Naive thymus-derived CD4-positive, alpha-beta T cell (primary cell): Measurements from ENCODE around the gene FKBP9. TPM values are rescaled to one million over a fixed set of nuclear protein-coding genes. Genes with fewer than 3 reads are reported as not detected.

ENCODE experiments used
- ATAC-seq: fragments of 150-1000 bp; cut with Tn5 transposase; 2 replicates; pipeline ENCODE4 v1.10.0; 2021; ENCODE audit warnings: mild to moderate bottlenecking, moderate library complexity
- CTCF ChIA-PET: fragments of 350-600 bp; sonication (Branson Sonifier 250); formaldehyde crosslinking; loops from one replicate; lab custom pipeline; 2021; ENCODE audit warnings: antibody characterized with exemption; lab: Charles Lee
- POLR2A ChIA-PET: fragments of 350-600 bp; sonication (Branson Sonifier 250); formaldehyde crosslinking; loops from one replicate; lab custom pipeline; 2021; ENCODE audit warnings: antibody characterized with exemption, inconsistent platforms; lab: Charles Lee
- DNase-seq, 9 donors: peaks; one replicate each; pipeline versions ENCODE4 v3.0.0 to v3.0.0-alpha.2; 2020 to 2022; ENCODE audit warnings: mixed read lengths in 1 of 9
- H3K27ac ChIP-seq: one replicate; pipeline ENCODE4 v1.7.0; 2013; ENCODE audit warnings: mild to moderate bottlenecking, low read depth, low read length, moderate library complexity
- H3K27me3 ChIP-seq, 2 donors: one replicate each; pipeline ENCODE4 v1.7.0; 2013; ENCODE audit warnings: low read length in 2 of 2, mild to moderate bottlenecking in 2 of 2, moderate library complexity in 2 of 2; ENCODE audit not compliant: control insufficient read depth in 2 of 2, insufficient read depth in 2 of 2
- H3K36me3 ChIP-seq, 3 experiments: 1 replicate in 2 of 3; 2 replicates in 1 of 3; pipeline ENCODE4 v1.7.0; 2013; ENCODE audit warnings: low read length in 3 of 3, mild to moderate bottlenecking in 3 of 3, moderate library complexity in 1 of 3; ENCODE audit not compliant: insufficient read depth in 3 of 3, control insufficient read depth in 2 of 3
- H3K4me1 ChIP-seq, 2 donors: one replicate each; pipeline ENCODE4 v1.7.0; 2013; ENCODE audit warnings: low read length in 2 of 2, mild to moderate bottlenecking in 2 of 2, moderate library complexity in 1 of 2; ENCODE audit not compliant: control insufficient read depth in 2 of 2, insufficient read depth in 2 of 2
- H3K4me3 ChIP-seq: 2 replicates; pipeline ENCODE4 v1.7.0; 2013; ENCODE audit warnings: mild to moderate bottlenecking, low read length
- H3K9me3 ChIP-seq, 3 experiments: 1 replicate in 2 of 3; 2 replicates in 1 of 3; pipeline ENCODE4 v1.7.0; 2013; ENCODE audit warnings: low read length in 3 of 3; ENCODE audit not compliant: control insufficient read depth in 2 of 3
- H3K27ac Mint-ChIP-seq, 9 donors: one replicate each; pipeline ENCODE4 v1.8.0; 2020 to 2022; ENCODE audit warnings: mixed read lengths in 9 of 9, mild to moderate bottlenecking in 8 of 9, moderate library complexity in 5 of 9, inconsistent platforms in 2 of 9
- H3K27me3 Mint-ChIP-seq, 5 donors: one replicate each; pipeline ENCODE4 v1.8.0; 2021 to 2022; ENCODE audit warnings: mixed read lengths in 5 of 5, mild to moderate bottlenecking in 1 of 5
- H3K36me3 Mint-ChIP-seq, 5 donors: one replicate each; pipeline ENCODE4 v1.8.0; 2020 to 2022; ENCODE audit warnings: mixed read lengths in 5 of 5, mild to moderate bottlenecking in 3 of 5, inconsistent platforms in 1 of 5
- H3K4me1 Mint-ChIP-seq, 7 donors: one replicate each; pipeline ENCODE4 v1.8.0; 2020 to 2022; ENCODE audit warnings: mixed read lengths in 7 of 7, mild to moderate bottlenecking in 3 of 7, inconsistent platforms in 1 of 7
- H3K4me3 Mint-ChIP-seq, 10 donors: one replicate each; pipeline ENCODE4 v1.8.0; 2020 to 2022; ENCODE audit warnings: mild to moderate bottlenecking in 10 of 10, mixed read lengths in 10 of 10, moderate library complexity in 6 of 10, inconsistent platforms in 2 of 10
- H3K9me3 Mint-ChIP-seq, 11 donors: one replicate each; pipeline ENCODE4 v1.8.0; 2020 to 2022; ENCODE audit warnings: mixed read lengths in 11 of 11, mild to moderate bottlenecking in 4 of 11, inconsistent platforms in 1 of 11, moderate library complexity in 1 of 11
- intact Hi-C, 2 donors: fragments of 100-400 bp; cut with micrococcal nuclease; formaldehyde crosslinking; loops; one replicate each; pipeline ENCODE4 v1.15.1; 2023
- polyA plus RNA-seq, 2 donors: library from polyadenylated mRNA; unstranded; fragments of 300-500 nt; fragmentation: Illumina TruSeq; gene quantifications; one replicate each; pipeline ENCODE4 v1.2.3, GENCODE V29; 2021
- total RNA-seq, 6 experiments: library from RNA in 5 of 6; stranded (reverse) in 5 of 6; gene quantifications; 1 replicate in 5 of 6; 2 replicates in 1 of 6; pipeline ENCODE4 v1.2.3 and lab custom pipeline; 2021 to 2026

Gene FKBP9
- total and polyA plus RNA-seq, 7 experiments from 2014 or later, result 0.22 to 3.4 (median 0.64) TPM; not detected in 1

DNA sequence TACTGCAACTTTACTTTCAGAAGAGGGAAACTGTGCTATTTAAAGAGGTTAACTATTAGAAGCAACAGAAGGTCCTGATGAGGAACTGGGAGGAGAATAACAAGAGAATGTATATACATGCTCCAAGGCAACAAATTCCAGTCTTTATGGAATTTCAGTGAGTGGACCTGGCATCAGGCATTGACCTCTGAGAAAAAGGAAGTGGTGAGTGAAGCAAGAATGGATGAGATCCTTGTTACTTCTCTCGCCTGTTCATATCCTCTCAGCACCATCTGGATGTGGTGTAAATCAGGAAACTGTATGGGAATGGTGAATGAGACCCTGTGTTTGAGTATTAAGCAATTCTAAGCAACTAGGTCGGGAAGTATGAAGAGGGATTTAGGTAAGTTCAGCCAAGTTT, 35.3 kb upstream of the FKBP9 start:
- CTCF ChIA-PET, result no interaction called here
- ATAC-seq, result no peak
- no peaks in the 10 kb centered on the region for H3K9me3 Mint-ChIP-seq

DNA sequence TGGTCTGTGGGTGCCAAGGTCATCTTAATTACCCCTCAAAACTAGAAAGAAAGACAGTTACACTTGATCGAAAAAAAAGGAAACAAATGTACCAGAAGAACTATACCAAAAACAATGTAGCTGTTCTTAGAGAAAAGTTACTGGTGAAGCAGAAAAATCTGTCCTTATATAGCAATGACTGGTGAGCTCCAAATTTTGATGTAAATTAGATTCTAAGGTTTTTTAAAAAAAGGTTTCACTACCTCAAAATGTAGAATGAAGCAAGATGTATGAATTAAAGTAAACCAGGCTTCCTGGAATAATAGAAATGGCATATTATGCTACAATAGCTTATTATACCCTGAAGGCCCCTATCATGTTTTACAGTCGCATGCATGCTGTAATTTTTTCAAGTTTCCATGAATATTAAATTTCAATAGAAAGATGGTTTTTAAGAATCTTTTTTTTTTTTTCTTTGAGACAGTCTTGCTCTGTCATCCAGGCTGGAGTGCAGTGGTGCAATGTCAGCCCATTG, 28.4 kb upstream of the FKBP9 start:
- no peak overlapping the region for H3K27ac ChIP-seq
- no peak for ATAC-seq
- H3K4me1 Mint-ChIP-seq, result peaks cover 0 to 4% (median 0%) of the 10 kb centered on the region in 7 donors

More for the DNA sequence above, 35.3 kb upstream of the FKBP9 start:
- intact Hi-C loops, result no loop called here
- no peak for DNase-seq
- peaks cover 0 to 23% (median 11%) of the 10 kb centered on the region in 5 donors for H3K36me3 Mint-ChIP-seq
- H3K4me1 ChIP-seq, result no peaks in the 10 kb centered on the region
- no peak overlapping the region for H3K4me3 ChIP-seq
- H3K27ac ChIP-seq, result no peak overlapping the region
- no peaks in the 10 kb centered on the region for H3K27me3 Mint-ChIP-seq
- no peaks in the 10 kb centered on the region for H3K36me3 ChIP-seq
- no peaks in the 10 kb centered on the region for H3K9me3 ChIP-seq
- no peak overlapping the region for H3K4me3 Mint-ChIP-seq
- no peaks in the 10 kb centered on the region for H3K27me3 ChIP-seq
- POLR2A ChIA-PET, result no interaction called here
- H3K4me1 Mint-ChIP-seq, result peaks cover 0 to 4% (median 2%) of the 10 kb centered on the region in 7 donors
- H3K27ac Mint-ChIP-seq, result no peak overlapping the region

DNA sequence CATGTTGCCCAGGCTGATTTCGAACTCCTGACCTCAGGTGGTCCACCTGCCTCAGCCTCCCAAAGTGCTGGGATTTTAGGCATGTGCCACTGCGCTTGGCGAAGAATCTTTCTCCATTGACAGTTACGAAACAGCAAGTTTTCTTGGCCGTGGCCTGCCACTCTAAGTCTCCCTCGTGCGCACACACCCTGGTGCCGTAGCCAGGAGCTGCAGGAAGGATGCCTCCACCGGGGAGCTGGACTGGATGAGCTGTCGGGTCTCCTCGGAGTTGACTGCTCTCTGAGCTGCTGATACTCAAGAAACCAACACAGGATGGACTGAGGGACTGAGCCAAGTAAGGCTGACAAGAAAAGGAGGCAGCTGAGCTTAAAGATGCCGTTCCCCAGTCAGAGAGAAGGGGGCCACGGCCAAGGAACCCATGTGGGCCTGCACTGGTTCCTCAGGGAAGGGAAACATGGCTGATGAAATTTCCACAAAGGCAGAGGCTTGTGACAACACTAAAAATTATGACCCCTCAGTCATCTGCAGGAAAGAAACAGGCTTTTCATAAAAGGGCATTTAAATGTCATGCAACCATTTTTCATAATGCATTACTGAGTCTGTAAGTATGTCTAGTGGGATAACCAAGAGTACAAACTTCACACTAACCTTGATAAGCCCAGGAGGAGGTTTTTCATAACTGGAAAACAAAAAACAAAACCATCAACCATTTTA, 27.7 kb upstream of the FKBP9 start:
- ChIA-PET POLR2A (interaction anchor here (0.7 kb wide), 1 partner anchor 85 kb away, joined by 3 read pairs; no protein-coding TSS in a partner anchor), CTCF (interaction anchor here (0.7 to 1.0 kb wide), 4 partner anchors 10 to 83 kb away, joined by 3 to 5 read pairs (median 3); no protein-coding TSS in a partner anchor)
- H3K9me3 Mint-ChIP-seq, result no peaks in the 10 kb centered on the region
- intact Hi-C loops, result no loop called here
- H3K4me3 ChIP-seq, result no peak overlapping the region
- H3K36me3 ChIP-seq, result no peaks in the 10 kb centered on the region
- DNase-seq, result no peak
- no peaks in the 10 kb centered on the region for H3K27me3 ChIP-seq
- no peak for ATAC-seq
- no peak overlapping the region for H3K27ac ChIP-seq
- no peaks in the 10 kb centered on the region for H3K4me1 ChIP-seq
- H3K36me3 Mint-ChIP-seq, result peaks cover 0 to 25% (median 9%) of the 10 kb centered on the region in 5 donors
- H3K4me3 Mint-ChIP-seq, result no peak overlapping the region
- no peaks in the 10 kb centered on the region for H3K9me3 ChIP-seq
- H3K27me3 Mint-ChIP-seq, result no peaks in the 10 kb centered on the region
- H3K27ac Mint-ChIP-seq, result peak overlapping the region in 1 of 9 donors; percentile 36
- peaks cover 0 to 4% (median 0%) of the 10 kb centered on the region in 7 donors for H3K4me1 Mint-ChIP-seq

More for the DNA sequence above, 28.4 kb upstream of the FKBP9 start:
- no peaks in the 10 kb centered on the region for H3K4me1 ChIP-seq
- Mint-ChIP-seq H3K9me3 (no peaks in the 10 kb centered on the region), H3K4me3 (no peak overlapping the region), H3K27me3 (no peaks in the 10 kb centered on the region), H3K27ac (no peak overlapping the region), H3K36me3 (peaks cover 0 to 27% (median 10%) of the 10 kb centered on the region in 5 donors)
- intact Hi-C loops, result no loop called here
- ChIA-PET POLR2A (interaction anchor here (0.6 to 0.8 kb wide), 3 partner anchors 23 to 84 kb away, joined by 3 read pairs; no protein-coding TSS in a partner anchor), CTCF (interaction anchor here (0.7 to 1.0 kb wide), 4 partner anchors 11 to 193 kb away, joined by 3 to 5 read pairs (median 3); no protein-coding TSS in a partner anchor)
- H3K9me3 ChIP-seq, result no peaks in the 10 kb centered on the region
- H3K27me3 ChIP-seq, result no peaks in the 10 kb centered on the region
- no peak for DNase-seq
- H3K4me3 ChIP-seq, result no peak overlapping the region
- no peaks in the 10 kb centered on the region for H3K36me3 ChIP-seq

- no peak overlapping the region for H3K27ac ChIP-seq
- DNase-seq, result no peak
- Mint-ChIP-seq H3K36me3 (peaks cover 0 to 21% (median 9%) of the 10 kb centered on the region in 5 donors), H3K4me1 (no peaks in the 10 kb centered on the region), H3K27ac (no peak overlapping the region), H3K27me3 (no peaks in the 10 kb centered on the region), H3K4me3 (no peak overlapping the region), H3K9me3 (no peaks in the 10 kb centered on the region)
- H3K4me1 ChIP-seq, result no peaks in the 10 kb centered on the region
- CTCF ChIA-PET, result interaction anchor here (0.8 kb wide), 1 partner anchor 16 kb away, joined by 3 read pairs; no protein-coding TSS in a partner anchor
- H3K4me3 ChIP-seq, result no peak overlapping the region
- POLR2A ChIA-PET, result no interaction called here
- H3K9me3 ChIP-seq, result no peaks in the 10 kb centered on the region
- no peaks in the 10 kb centered on the region for H3K27me3 ChIP-seq
- no peak for ATAC-seq
- H3K36me3 ChIP-seq, result no peaks in the 10 kb centered on the region
- intact Hi-C loops, result no loop called here
Observed at GRCh38 chr7:32930378-32930777, 26.9 kb upstream of the FKBP9 start.

- no peak for ATAC-seq
- Mint-ChIP-seq H3K27ac (peak overlapping the region in 1 of 9 donors; percentile 3), H3K36me3 (peaks cover 0 to 15% (median 3%) of the 10 kb centered on the region in 5 donors), H3K27me3 (no peaks in the 10 kb centered on the region), H3K4me1 (peaks cover 0 to 13% (median 0%) of the 10 kb centered on the region in 7 donors), H3K4me3 (no peak overlapping the region), H3K9me3 (no peaks in the 10 kb centered on the region)
- Histone ChIP-seq H3K4me1 (no peaks in the 10 kb centered on the region), H3K27me3 (no peaks in the 10 kb centered on the region), H3K9me3 (no peaks in the 10 kb centered on the region), H3K36me3 (no peaks in the 10 kb centered on the region), H3K27ac (no peak overlapping the region), H3K4me3 (no peak overlapping the region)
- DNase-seq, result no peak
- POLR2A ChIA-PET, result no interaction called here
- intact Hi-C loops, result no loop called here
- CTCF ChIA-PET, result no interaction called here
Observed at GRCh38 chr7:32935558-32935957, 21.7 kb upstream of the FKBP9 start.

GRCh38 chr7:32936689-32937088, 20.6 kb upstream of the FKBP9 start:
- Histone ChIP-seq H3K9me3 (no peaks in the 10 kb centered on the region), H3K27me3 (no peaks in the 10 kb centered on the region), H3K4me1 (peaks cover 0 to 5% of the 10 kb centered on the region in 2 donors), H3K4me3 (no peak overlapping the region), H3K36me3 (no peaks in the 10 kb centered on the region), H3K27ac (no peak overlapping the region)
- H3K4me1 Mint-ChIP-seq, result peaks cover 2 to 20% (median 4%) of the 10 kb centered on the region in 7 donors
- intact Hi-C loops, result no loop called here
- no peaks in the 10 kb centered on the region for H3K27me3 Mint-ChIP-seq
- H3K4me3 Mint-ChIP-seq, result no peak overlapping the region
- H3K27ac Mint-ChIP-seq, result no peak overlapping the region
- ATAC-seq, result no peak
- CTCF ChIA-PET, result interaction anchor here (1.2 kb wide), 1 partner anchor 90 kb away, joined by 8 read pairs; no protein-coding TSS in a partner anchor
- DNase-seq, result no peak
- no peaks in the 10 kb centered on the region for H3K9me3 Mint-ChIP-seq
- POLR2A ChIA-PET, result no interaction called here
- peaks cover 0 to 12% (median 3%) of the 10 kb centered on the region in 5 donors for H3K36me3 Mint-ChIP-seq
